Mucosa of rectum (tissue), 2 donors: ENCODE results near the gene POLR2E.
"Not testable (repeated sequence)": the region's sequence is repeated elsewhere in the genome, so short reads cannot be mapped to it uniquely, and the experiment has no call there.

Experiments
- H3K27ac ChIP-seq, 2 donors: one replicate each; pipeline ENCODE4 v1.7.0; 2013; ENCODE audit warnings: inconsistent platforms in 2 of 2, low read depth in 2 of 2, low read length in 2 of 2
- H3K27me3 ChIP-seq, 2 donors: one replicate each; pipeline ENCODE4 v1.7.0; 2013; ENCODE audit warnings: low read length in 2 of 2; ENCODE audit not compliant: control insufficient read depth in 2 of 2, insufficient read depth in 2 of 2
- H3K36me3 ChIP-seq, 2 donors: one replicate each; pipeline ENCODE4 v1.7.0; 2013; ENCODE audit warnings: low read length in 2 of 2; ENCODE audit not compliant: control insufficient read depth in 2 of 2, insufficient read depth in 2 of 2
- H3K4me1 ChIP-seq, 2 donors: one replicate each; pipeline ENCODE4 v1.7.0; 2013; ENCODE audit warnings: low read length in 2 of 2, mild to moderate bottlenecking in 1 of 2; ENCODE audit not compliant: control insufficient read depth in 2 of 2, insufficient read depth in 2 of 2
- H3K4me3 ChIP-seq, 2 donors: one replicate each; pipeline ENCODE4 v1.7.0; 2013; ENCODE audit warnings: low read length in 2 of 2
- H3K9ac ChIP-seq, 2 donors: one replicate each; pipeline ENCODE4 v1.7.0; 2013; ENCODE audit warnings: low read length in 2 of 2, low read depth in 1 of 2, mild to moderate bottlenecking in 1 of 2
- H3K9me3 ChIP-seq, 2 donors: one replicate each; pipeline ENCODE4 v1.7.0; 2013; ENCODE audit warnings: low read length in 2 of 2; ENCODE audit not compliant: control insufficient read depth in 2 of 2
- donor health status: healthy.
- donor health status: Normal muscosa, but diverticular disease.

Gene POLR2E

DNA sequence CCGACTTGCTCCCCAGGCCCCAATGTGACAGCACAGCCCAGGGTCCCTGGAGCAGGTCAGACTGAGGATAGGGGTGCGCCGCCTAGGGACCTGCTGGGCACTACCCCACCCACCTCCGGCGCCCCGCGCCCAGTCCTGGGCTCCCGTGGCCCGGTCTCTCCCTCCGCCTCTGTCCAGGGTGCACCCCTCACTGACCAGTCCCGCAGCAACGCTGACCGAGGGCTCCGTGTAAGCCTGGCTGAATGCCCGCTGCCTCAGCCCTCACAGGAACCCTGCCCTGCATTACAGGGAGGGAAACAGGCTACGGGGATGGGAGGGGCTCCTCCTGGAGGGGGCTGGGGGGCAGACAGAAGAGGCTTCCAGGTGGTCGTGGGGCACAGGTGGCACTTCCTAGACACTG lies 40.3 kb upstream of the POLR2E start:
- Histone ChIP-seq H3K36me3 (no peaks in the 10 kb centered on the region), H3K9me3 (no peaks in the 10 kb centered on the region), H3K27ac (peak overlapping the region; percentile 75 to 82), H3K4me1 (peaks cover 37 to 40% of the 10 kb centered on the region in 2 donors), H3K9ac (peak overlapping the region in 1 of 2 donors; percentile 44), H3K27me3 (no peaks in the 10 kb centered on the region), H3K4me3 (no peak overlapping the region)

DNA sequence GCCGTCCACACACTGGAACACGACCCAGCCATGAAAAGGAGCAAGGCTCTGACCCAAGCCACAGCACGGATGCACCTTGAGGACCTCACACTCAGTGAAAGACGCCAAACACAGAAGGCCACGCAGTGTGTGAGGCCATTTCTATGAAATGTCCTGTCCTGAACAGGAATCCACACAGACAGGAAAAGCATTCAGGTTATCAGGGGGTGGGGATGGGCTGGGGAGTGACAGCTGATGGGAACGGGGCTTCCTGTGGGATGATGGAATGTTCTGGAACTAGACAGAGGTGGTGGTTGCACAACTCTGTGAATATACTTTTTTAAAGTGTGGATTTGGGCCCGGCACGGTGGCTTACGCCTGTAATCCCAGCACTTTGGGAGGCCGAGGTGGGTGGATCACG lies 39.3 kb upstream of the POLR2E start:
- Histone ChIP-seq H3K27ac (no peak overlapping the region), H3K27me3 (no peaks in the 10 kb centered on the region), H3K4me3 (no peak overlapping the region), H3K36me3 (no peaks in the 10 kb centered on the region), H3K9ac (no peak overlapping the region), H3K9me3 (no peaks in the 10 kb centered on the region), H3K4me1 (peaks cover 37 to 42% of the 10 kb centered on the region in 2 donors)

DNA sequence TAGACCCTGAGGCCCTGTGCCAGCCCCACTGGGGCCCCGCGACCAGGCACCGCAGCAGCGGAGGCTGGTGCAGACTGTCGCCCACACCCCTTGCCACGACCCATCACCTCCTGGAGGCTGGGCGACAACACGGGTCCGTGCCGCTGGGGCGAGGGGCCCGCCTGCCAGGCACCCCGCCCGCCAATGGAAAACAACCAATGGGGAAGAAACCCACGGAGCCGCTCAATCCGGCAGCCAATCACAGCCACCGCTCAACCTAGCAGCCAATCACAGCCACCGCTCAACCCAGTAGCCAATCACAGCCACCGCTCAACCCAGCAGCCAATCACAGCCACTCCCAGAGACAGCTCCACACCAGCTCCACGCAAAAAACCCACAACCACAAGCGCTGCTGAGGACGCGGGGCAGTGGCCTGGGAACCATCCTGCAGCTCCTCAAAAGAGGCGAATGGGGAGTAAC lies 38.3 kb upstream of the POLR2E start:
- Histone ChIP-seq H3K36me3 (no peaks in the 10 kb centered on the region), H3K27me3 (no peaks in the 10 kb centered on the region), H3K4me1 (peaks cover 37 to 42% of the 10 kb centered on the region in 2 donors), H3K9ac (no peak overlapping the region), H3K9me3 (no peaks in the 10 kb centered on the region), H3K4me3 (peak overlapping the region in 1 of 2 donors; percentile 41), H3K27ac (peak overlapping the region; percentile 35 to 96)

DNA sequence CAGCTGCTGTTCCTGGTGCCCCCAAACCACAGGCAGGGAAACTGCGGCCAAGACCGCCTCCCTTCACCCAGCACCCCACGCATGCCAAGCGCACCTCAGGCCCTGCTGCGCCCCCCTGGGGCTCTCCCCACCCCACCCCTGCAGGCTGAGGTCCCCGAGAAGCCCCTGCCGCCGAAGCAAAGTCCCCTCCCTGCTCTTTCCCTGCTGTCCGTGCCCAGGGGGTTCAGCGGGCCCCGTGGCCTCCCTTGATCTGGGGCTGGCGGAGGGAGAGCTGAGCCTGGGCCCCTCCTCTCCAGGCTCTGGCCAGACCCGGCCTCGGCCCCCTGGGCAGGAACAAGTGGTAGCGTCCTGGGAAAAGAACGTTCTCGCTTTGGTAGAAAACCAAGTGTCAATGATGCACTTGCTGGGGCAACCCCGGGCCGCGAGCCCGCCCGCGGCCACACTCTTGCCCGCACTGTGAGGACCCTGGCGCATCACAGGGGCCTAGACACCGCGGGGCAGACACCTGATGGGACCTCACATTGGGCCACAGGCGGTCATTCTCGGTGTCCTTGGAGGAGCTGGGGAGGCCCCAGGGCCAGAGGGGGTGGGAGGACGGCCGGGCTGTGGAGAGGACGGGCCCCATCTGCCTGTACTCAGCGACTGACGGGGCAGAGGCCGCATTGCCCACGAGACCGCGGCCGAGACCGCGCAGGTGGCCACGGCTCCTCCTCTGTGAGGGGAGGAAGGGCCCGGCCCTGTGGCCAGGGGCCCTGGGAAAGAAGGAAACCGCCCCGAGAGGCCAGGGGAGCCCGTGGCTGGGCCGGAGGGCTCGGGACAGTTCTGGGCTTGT lies 37.6 kb upstream of the POLR2E start:
- Histone ChIP-seq H3K9me3 (no peaks in the 10 kb centered on the region), H3K36me3 (no peaks in the 10 kb centered on the region), H3K4me1 (peaks cover 37 to 42% of the 10 kb centered on the region in 2 donors), H3K4me3 (peak overlapping the region; percentile 69 to 71), H3K9ac (peak overlapping the region; percentile 75 to 83), H3K27me3 (no peaks in the 10 kb centered on the region), H3K27ac (peak overlapping the region; percentile 86 to 96)

DNA sequence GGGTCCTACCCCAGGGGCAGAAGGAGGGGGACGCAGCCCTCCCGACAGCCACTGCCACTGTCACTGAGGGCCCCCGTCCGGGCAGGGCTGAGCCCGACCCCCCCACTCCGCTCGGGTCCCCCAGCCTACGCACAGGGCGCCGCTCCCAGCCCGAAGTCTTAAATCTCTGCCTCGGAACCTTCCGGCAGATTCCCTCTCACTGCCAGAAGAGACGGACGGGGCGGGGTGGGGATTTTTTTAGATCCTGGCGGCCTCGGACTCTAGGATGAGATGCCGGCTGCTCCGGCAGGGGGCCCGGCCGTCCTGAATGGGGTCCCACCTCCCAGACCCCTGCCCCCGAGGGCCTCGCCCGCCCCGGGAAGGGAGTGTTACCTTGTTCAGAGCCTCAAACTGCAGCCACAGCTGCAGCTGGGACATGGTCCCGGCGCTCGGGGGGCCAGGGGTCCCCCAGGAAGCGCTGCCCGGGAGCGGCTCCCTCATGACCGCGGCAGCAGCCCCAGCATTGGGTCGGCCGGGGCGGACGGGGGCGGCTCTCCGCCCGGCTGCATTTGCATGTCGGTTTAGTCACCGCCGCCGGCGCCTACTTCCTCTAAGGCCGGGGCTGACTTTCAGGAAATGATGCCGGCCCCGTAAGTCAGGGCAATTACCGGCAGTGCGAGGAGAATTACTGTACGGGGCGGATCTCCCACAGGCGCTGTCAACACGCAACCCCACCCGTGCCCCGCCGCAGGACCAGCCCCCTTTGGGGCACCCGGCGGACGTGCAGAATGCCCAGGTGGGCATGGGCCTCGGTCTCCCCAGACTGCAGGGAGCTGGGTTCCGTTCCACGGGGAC lies 36.8 kb upstream of the POLR2E start:
- Histone ChIP-seq H3K4me1 (peaks cover 36 to 41% of the 10 kb centered on the region in 2 donors), H3K9ac (peak overlapping the region; percentile 75 to 83)

DNA sequence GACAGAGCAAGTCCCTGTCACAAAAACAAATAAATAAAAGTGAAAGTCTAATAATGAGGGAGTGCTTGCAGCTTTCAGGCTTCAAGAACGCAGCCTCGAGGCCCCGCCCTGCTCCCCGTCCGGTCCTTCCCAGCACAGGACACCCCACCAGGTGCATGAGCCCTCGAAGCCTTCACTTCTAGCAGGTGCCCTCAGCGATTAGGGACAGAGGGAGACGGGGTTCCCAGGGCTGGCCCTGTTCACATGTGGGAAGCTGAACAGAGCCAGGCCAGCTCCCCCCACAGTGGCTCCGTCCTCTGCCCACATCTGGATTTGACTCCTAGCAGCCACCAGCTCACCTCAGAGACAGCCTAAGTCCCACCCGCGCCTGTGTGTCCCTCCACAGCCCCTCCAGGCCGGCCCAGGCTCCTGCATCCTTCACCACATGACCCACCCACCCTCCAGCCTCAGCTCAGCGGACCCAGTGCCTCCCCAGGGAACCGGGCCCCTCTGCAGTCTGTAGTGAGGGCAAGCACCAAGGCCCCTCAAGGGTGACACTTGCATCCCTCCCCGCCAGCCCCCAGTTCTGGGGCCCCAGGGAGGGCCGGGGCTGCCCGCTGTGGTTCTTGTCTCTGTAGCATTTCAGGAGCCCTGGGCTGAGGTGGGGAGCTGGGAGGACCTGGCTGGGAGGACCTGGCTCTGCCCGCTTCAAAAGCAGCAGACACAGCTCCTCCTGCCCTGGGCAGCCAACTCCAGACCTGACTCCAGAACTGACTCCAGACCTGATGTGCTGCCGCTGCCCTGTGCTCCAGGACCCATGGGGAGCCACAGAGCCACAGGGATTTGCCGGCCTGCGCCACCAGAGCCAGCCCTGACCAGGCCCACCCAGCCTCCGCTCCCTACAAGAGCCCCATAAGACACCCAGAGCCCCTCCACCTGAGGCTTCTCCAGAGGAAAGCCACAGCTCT lies 35.9 kb upstream of the POLR2E start:
- peak overlapping the region; percentile 69 to 71 for H3K4me3 ChIP-seq
- H3K9ac ChIP-seq, result peak overlapping the region; percentile 75 to 83
- H3K4me1 ChIP-seq, result peaks cover 28 to 32% of the 10 kb centered on the region in 2 donors
- H3K36me3 ChIP-seq, result peaks cover 8 to 15% of the 10 kb centered on the region in 2 donors
- H3K27me3 ChIP-seq, result no peaks in the 10 kb centered on the region
- no peaks in the 10 kb centered on the region for H3K9me3 ChIP-seq
- peak overlapping the region; percentile 86 to 96 for H3K27ac ChIP-seq

More for the DNA sequence above, 36.8 kb upstream of the POLR2E start:
- H3K36me3 ChIP-seq, result peaks cover 7 to 8% of the 10 kb centered on the region in 2 donors
- H3K4me3 ChIP-seq, result peak overlapping the region; percentile 69 to 71
- no peaks in the 10 kb centered on the region for H3K27me3 ChIP-seq
- no peaks in the 10 kb centered on the region for H3K9me3 ChIP-seq
- H3K27ac ChIP-seq, result peak overlapping the region; percentile 86 to 96

DNA sequence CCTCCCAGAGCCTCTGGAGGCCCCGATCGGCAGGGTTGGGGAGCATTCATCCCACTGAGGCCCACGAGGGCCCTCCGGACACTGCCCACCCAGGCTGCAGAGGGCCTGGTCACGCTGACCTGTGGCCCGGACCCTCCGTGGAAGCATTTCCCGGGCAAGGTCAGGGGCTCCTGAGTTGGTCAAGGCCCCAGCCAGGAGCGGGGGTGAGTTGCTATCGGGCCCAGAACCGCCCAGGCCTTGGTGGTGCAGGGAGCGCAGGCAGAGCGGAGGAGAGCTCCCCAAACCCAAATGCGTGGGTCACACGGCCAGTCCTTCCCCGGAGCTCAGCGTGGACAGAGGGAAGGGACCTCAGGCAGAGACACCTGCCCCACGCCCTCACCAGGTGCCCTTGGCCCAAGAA lies 34.4 kb upstream of the POLR2E start:
- Histone ChIP-seq H3K27ac (no peak overlapping the region), H3K9ac (no peak overlapping the region), H3K4me3 (no peak overlapping the region), H3K4me1 (peaks cover 19 to 23% of the 10 kb centered on the region in 2 donors), H3K36me3 (peaks cover 8 to 19% of the 10 kb centered on the region in 2 donors), H3K9me3 (no peaks in the 10 kb centered on the region), H3K27me3 (no peaks in the 10 kb centered on the region)

DNA sequence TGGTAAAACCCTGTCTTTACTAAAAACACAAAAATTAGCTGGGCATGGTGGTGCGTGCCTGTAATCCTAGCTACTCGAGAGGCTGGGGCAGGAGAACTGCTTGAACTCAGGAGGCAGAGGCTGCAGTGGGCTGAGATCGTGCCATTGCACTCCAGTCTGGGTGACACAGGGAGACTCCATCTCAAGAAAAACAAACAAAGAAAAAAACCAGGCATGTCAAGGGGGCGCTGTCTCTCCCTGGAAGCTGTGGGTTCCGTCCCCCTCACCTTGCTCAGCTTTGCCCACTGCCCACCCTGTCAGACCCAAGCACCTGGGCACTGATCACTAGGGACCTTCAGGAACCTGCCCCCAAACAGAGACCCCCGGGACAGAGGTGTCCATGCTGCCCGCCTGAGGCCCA lies 33.9 kb upstream of the POLR2E start:
- H3K4me1 ChIP-seq, result peaks cover 15 to 23% of the 10 kb centered on the region in 2 donors
- not testable (repeated sequence) for H3K27ac ChIP-seq

DNA sequence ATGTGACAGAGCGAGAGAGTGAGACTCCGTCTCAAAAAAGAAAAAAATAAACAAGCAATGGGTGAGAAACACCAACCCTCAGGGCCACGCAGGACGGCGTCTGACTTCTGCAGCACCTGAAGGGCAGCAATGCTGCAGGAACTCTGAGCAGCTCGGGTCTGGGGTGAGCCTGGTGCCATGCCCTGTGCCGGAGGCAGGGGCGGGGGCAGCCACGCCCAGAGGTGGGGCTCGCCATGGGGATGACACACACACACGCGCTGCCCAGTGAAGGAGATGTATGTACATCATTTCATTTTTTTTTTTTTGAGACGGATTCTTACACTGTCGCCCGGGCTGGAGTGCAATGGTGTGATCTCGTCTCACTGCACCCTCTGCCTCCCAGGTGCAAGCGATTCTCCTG lies 32.9 kb upstream of the POLR2E start:
- Histone ChIP-seq H3K4me1 (peaks cover 12 to 23% of the 10 kb centered on the region in 2 donors), H3K27ac (no peak overlapping the region), H3K27me3 (no peaks in the 10 kb centered on the region), H3K36me3 (peaks cover 17 to 28% of the 10 kb centered on the region in 2 donors), H3K4me3 (no peak overlapping the region), H3K9ac (no peak overlapping the region), H3K9me3 (no peaks in the 10 kb centered on the region)

More for the DNA sequence above, 33.9 kb upstream of the POLR2E start:
- not testable (repeated sequence) for H3K9ac ChIP-seq, H3K4me3 ChIP-seq, H3K9me3 ChIP-seq, H3K27me3 ChIP-seq
- H3K36me3 ChIP-seq, result peaks cover 9 to 21% of the 10 kb centered on the region in 2 donors
